OCI-LY3 (cell line): ENCODE measurements around the gene TEX261.

Experiments
- H2AFZ ChIP-seq: fragments of 200-600, 300-600 bp; shearing (Covaris generic); 2 replicates; pipeline ENCODE4 v1.6.0; 2014; ENCODE audit warnings: antibody characterized with exemption, low read depth, low read length
- H3K27ac ChIP-seq: fragments of 200-600, 300-600 bp; sonication (generic); 2 replicates; pipeline ENCODE4 v1.5.1; 2014; ENCODE audit warnings: mild to moderate bottlenecking, low read length, moderate library complexity, mixed read lengths
- H3K27me3 ChIP-seq: fragments of 200-600, 300-600 bp; sonication (generic); 2 replicates; pipeline ENCODE4 v1.6.1; 2014; ENCODE audit warnings: low read depth, low read length, mixed read lengths
- H3K36me3 ChIP-seq: fragments of 200-600, 300-600 bp; sonication (generic); replicated peaks from 2 replicates; pipeline ENCODE3; 2014; ENCODE audit warnings: low read depth, low read length, mixed read lengths
- H3K4me1 ChIP-seq: fragments of 300-600, 200-600 bp; sonication (generic); 2 replicates; pipeline ENCODE4 v1.6.1; 2014; ENCODE audit warnings: low read length, mixed read lengths
- H3K4me2 ChIP-seq: fragments of 200-600, 300-600 bp; sonication (generic); 2 replicates; pipeline ENCODE4 v1.6.1; 2014; ENCODE audit warnings: low read length, mixed read lengths
- H3K4me3 ChIP-seq: fragments of 300-600, 200-600 bp; sonication (generic); 2 replicates; pipeline ENCODE4 v1.5.1; 2014; ENCODE audit warnings: antibody characterized with exemption, mild to moderate bottlenecking, low read length, moderate library complexity
- H3K79me2 ChIP-seq: fragments of 300-600, 200-600 bp; shearing (Covaris generic); 2 replicates; pipeline ENCODE4 v1.6.1; 2014; ENCODE audit warnings: mild to moderate bottlenecking, low read length, mixed read lengths
- H3K9ac ChIP-seq: fragments of 300-600, 200-600 bp; shearing (Covaris generic); 2 replicates; pipeline ENCODE4 v1.6.0; 2014; ENCODE audit warnings: mild to moderate bottlenecking, low read length, moderate library complexity
- H3K9me3 ChIP-seq: fragments of 200-600, 300-600 bp; shearing (Covaris generic); 2 replicates; pipeline ENCODE4 v1.6.1; 2014; ENCODE audit warnings: low read length, mixed read lengths; ENCODE audit not compliant: insufficient read depth
- H4K20me1 ChIP-seq: fragments of 200-600, 300-600 bp; sonication (generic); 2 replicates; pipeline ENCODE4 v1.6.1; 2016; ENCODE audit warnings: low read length, mixed read lengths; ENCODE audit not compliant: insufficient read depth
- CTCF ChIP-seq: fragments of 200-600, 300-600 bp; sonication (generic); IDR thresholded peaks from 2 replicates; pipeline ENCODE4 v1.5.1; 2014; ENCODE audit warnings: antibody characterized with exemption, low read length, low read depth
- EZH2phosphoT487 ChIP-seq: fragments of 200-600 bp; shearing (Covaris generic); IDR thresholded peaks from 2 replicates; pipeline ENCODE4 v1.6.1; 2018; ENCODE audit warnings: antibody characterized with exemption, mixed run types, low read depth

TEX261 gene

GRCh38 chr2:70991142-70991541 lies 3.5 kb downstream of the TEX261 start:
- Histone ChIP-seq H3K4me2 (no peak overlapping the region), H4K20me1 (peaks cover 9% of the 10 kb centered on the region; the same call in 1 of the 2 replicates)

DNA sequence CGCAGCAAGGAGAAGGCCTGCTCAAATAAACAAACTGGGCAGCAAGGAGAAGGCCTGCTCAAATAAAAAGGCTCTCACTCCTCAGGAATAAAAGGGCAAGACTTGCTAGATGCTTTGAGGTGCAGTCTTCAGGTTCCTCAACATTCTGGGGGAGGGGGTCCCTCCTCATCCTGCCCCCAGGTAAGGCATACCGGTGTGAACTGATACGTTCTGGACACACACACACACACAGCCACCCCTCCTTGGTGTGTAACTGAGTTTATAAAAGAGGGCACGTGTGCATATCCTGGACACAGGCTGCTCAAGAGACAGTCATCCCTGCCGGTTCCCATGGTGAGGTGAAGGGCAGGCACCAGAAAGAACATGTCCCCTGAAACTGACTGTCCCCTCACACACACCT lies 4.5 kb downstream of the TEX261 start:
- Histone ChIP-seq H3K4me3 (no peak overlapping the region), H3K4me1 (peaks cover 12% of the 10 kb centered on the region), H2AFZ (no peak overlapping the region), H3K27ac (no peak overlapping the region), H4K20me1 (peaks cover 9% of the 10 kb centered on the region; the same call in 1 of the 2 replicates), H3K9ac (no peak overlapping the region), H3K27me3 (no peaks in the 10 kb centered on the region), H3K79me2 (peaks cover 20% of the 10 kb centered on the region), H3K9me3 (no peaks in the 10 kb centered on the region), H3K4me2 (no peak overlapping the region), H3K36me3 (peaks cover 17% of the 10 kb centered on the region)
- TF ChIP-seq EZH2phosphoT487 (no peak), CTCF (no peak)

More at GRCh38 chr2:70991142-70991541, 3.5 kb downstream of the TEX261 start:
- peaks cover 19% of the 10 kb centered on the region for H3K4me1 ChIP-seq
- no peaks in the 10 kb centered on the region for H3K9me3 ChIP-seq
- H3K79me2 ChIP-seq: peaks cover 20% of the 10 kb centered on the region
- H3K27ac ChIP-seq: no peak overlapping the region
- no peak overlapping the region for H2AFZ ChIP-seq
- H3K4me3 ChIP-seq: no peak overlapping the region
- peaks cover 12% of the 10 kb centered on the region for H3K36me3 ChIP-seq
- no peak for TF ChIP-seq EZH2phosphoT487
- no peak for TF ChIP-seq CTCF
- H3K27me3 ChIP-seq: no peaks in the 10 kb centered on the region
- no peak overlapping the region for H3K9ac ChIP-seq

DNA sequence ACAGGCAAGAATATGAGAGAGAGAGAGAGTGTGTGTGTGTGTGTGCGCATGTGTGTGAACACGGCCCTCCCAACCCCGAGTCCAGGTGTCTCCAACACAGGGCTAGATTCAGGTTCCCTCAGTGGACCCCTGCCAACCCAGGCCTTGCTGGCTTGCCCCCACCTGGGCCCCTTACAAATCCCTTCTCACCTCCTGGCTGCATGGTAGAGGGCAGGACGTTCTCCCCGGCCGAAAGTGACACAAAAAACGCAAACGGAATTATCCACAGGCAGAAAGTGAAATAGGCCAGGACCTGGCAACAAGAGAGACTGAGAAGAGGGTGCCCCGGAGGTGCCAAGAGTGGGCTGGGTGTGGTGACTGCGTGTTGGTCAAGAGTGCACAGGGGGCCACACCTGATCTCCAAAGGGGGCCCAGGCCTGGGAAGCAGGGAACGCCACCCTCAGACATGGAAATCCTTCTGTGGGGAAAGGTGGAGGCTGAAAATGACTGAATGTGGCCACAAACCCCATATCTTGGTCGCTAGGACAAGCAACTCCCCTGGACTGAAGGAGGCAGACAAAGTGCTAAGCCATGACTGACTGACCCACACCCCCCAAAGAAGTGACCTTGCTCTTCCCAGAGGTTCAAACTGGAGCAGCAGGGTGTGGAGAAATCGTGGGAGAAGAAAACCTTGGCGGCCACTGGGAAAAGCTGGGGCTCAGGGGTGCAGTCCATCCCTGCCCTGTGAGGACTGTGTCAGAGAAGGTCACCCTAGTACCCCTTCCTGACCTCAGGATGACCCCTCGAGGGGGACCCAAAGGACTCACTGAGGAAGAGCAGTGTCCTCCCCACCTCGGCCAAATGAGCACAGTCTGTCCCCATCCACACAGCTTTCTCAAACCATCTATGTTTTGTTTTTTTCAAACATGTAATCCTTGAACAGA lies 5.7 kb downstream of the TEX261 start:
- Histone ChIP-seq H4K20me1 (peaks cover 8% of the 10 kb centered on the region; the same call in 1 of the 2 replicates), H3K4me2 (no peak overlapping the region), H3K4me3 (no peak overlapping the region), H3K9me3 (no peaks in the 10 kb centered on the region), H2AFZ (no peak overlapping the region), H3K36me3 (peaks cover 17% of the 10 kb centered on the region), H3K9ac (no peak overlapping the region), H3K27ac (no peak overlapping the region), H3K79me2 (peaks cover 14% of the 10 kb centered on the region), H3K4me1 (peaks cover 12% of the 10 kb centered on the region), H3K27me3 (no peaks in the 10 kb centered on the region)
- TF ChIP-seq EZH2phosphoT487 (no peak), CTCF (no peak)

GRCh38 chr2:70988151-70988550 lies 6.5 kb downstream of the TEX261 start:
- H3K4me3 ChIP-seq: no peak overlapping the region
- TF ChIP-seq EZH2phosphoT487 (no peak), CTCF (no peak)
- no peaks in the 10 kb centered on the region for H3K9me3 ChIP-seq
- no peaks in the 10 kb centered on the region for H4K20me1 ChIP-seq
- H3K27me3 ChIP-seq: no peaks in the 10 kb centered on the region
- H3K79me2 ChIP-seq: peaks cover 6% of the 10 kb centered on the region
- peaks cover 5% of the 10 kb centered on the region for H3K4me1 ChIP-seq
- H3K9ac ChIP-seq: no peak overlapping the region
- no peak overlapping the region for H3K27ac ChIP-seq
- no peak overlapping the region for H3K4me2 ChIP-seq
- no peak overlapping the region for H2AFZ ChIP-seq
- H3K36me3 ChIP-seq: peaks cover 17% of the 10 kb centered on the region
